GM12878 (cell line): Measurements from ENCODE around the gene SENP1. TPM values are rescaled to one million over a fixed set of nuclear protein-coding genes. Genes with fewer than 3 reads are reported as not detected.

ENCODE experiments used
- ATAC-seq: fragments of 200-7000 bp; cut with Tn5 transposase; 3 replicates; pipeline ENCODE4 v1.9.1; 2020; ENCODE audit warnings: mild to moderate bottlenecking, moderate library complexity
- BruUV-seq: library from RNA; stranded (reverse); fragments of 400-500 nt; replicated peaks from 2 replicates; lab custom pipeline; 2021; lab: Mats Ljungman, UMichigan
- CTCF ChIA-PET: fragments of 300-600 bp; sonication (Branson Sonifier 250); formaldehyde crosslinking; extraction: SDS; loops from one replicate; lab custom pipeline; 2021; ENCODE audit warnings: inconsistent platforms; lab: Yijun Ruan, JAX
- POLR2A ChIA-PET: fragments of 350-600 bp; formaldehyde crosslinking; extraction: SDS; loops from one replicate; lab custom pipeline; 2021; ENCODE audit warnings: inconsistent platforms; lab: Charles Lee
- RAD21 ChIA-PET: fragments of 300-600 bp; sonication (Branson Sonifier 250); formaldehyde crosslinking; loops from one replicate; lab custom pipeline; 2023; ENCODE audit warnings: antibody characterized with exemption; ENCODE audit not compliant: unreplicated experiment; lab: Charles Lee
- SMC1A ChIA-PET: fragments of 300-600 bp; sonication (Branson Sonifier 250); formaldehyde crosslinking; loops from one replicate; lab custom pipeline; 2023; ENCODE audit not compliant: unreplicated experiment, uncharacterized antibody; lab: Charles Lee
- DNase-seq: peaks from one replicate; pipeline ENCODE4 v3.0.0-alpha.2; 2011; ENCODE audit warnings: low read depth, low spot score
- FAIRE-seq: peaks from 3 replicates; lab custom pipeline; 2011; peaks lifted over from hg19 to GRCh38; lab: Jason Lieb, UNC
- H2AFZ ChIP-seq: 2 replicates; pipeline ENCODE4 v1.6.0; 2011; ENCODE audit warnings: low read depth, low read length, control low read depth; ENCODE audit not compliant: control insufficient read depth
- H3K27ac ChIP-seq: 2 replicates; pipeline ENCODE4 v1.5.1; 2011; ENCODE audit warnings: control low read depth; ENCODE audit not compliant: control insufficient read depth, insufficient read depth
- H3K27me3 ChIP-seq, 2 experiments: replicated peaks in 1 of 2; 2 replicates each; pipeline versions ENCODE4 v1.6.0 to v1.6.1; 2011; ENCODE audit warnings: low read length in 1 of 2; ENCODE audit not compliant: control insufficient read depth in 2 of 2, insufficient read depth in 2 of 2
- H3K36me3 ChIP-seq, 2 experiments: 2 replicates each; pipeline ENCODE4 v1.5.1; 2011; ENCODE audit warnings: low read length in 1 of 2; ENCODE audit not compliant: control insufficient read depth in 2 of 2, insufficient read depth in 2 of 2
- H3K4me1 ChIP-seq: 2 replicates; pipeline ENCODE4 v1.6.1; 2011; ENCODE audit warnings: mild to moderate bottlenecking, low read length, moderate library complexity, mixed read lengths; ENCODE audit not compliant: control insufficient read depth, insufficient read depth
- H3K4me2 ChIP-seq: 2 replicates; pipeline ENCODE4 v1.6.0; 2011; ENCODE audit warnings: control low read depth; ENCODE audit not compliant: control insufficient read depth, insufficient read depth
- H3K4me3 ChIP-seq: fragments of 200-600 bp; sonication (generic); 2 replicates; pipeline ENCODE4 v1.5.1; 2016
- H3K79me2 ChIP-seq: 2 replicates; pipeline ENCODE4 v1.6.0; 2011; ENCODE audit warnings: low read length; ENCODE audit not compliant: control insufficient read depth, insufficient read depth
- H3K9ac ChIP-seq: 2 replicates; pipeline ENCODE4 v1.8.0; 2011; ENCODE audit warnings: low read length, control low read depth, mixed read lengths; ENCODE audit not compliant: control insufficient read depth, insufficient read depth
- H3K9me3 ChIP-seq: replicated peaks from 3 replicates; pipeline ENCODE4 v1.5.1; 2011; ENCODE audit warnings: mild to moderate bottlenecking, low read length; ENCODE audit not compliant: control insufficient read depth, insufficient read depth
- H4K20me1 ChIP-seq: 2 replicates; pipeline ENCODE4 v1.6.0; 2011; ENCODE audit not compliant: control insufficient read depth, insufficient read depth
- CEBPB ChIP-seq, 2 experiments: fragments of 150-350 bp in 1 of 2; IDR thresholded peaks; 2 replicates each; pipeline ENCODE4 v1.6.1; 2012 to 2014; ENCODE audit warnings: low read depth in 2 of 2, low read length in 2 of 2, borderline replicate concordance in 1 of 2, inconsistent platforms in 1 of 2
- CHD4 ChIP-seq: fragments of 200-600 bp; sonication (generic); IDR thresholded peaks from 2 replicates; pipeline ENCODE4 v1.6.1; 2016; ENCODE audit warnings: mild to moderate bottlenecking
- JUND ChIP-seq: IDR thresholded peaks from 2 replicates; pipeline ENCODE4 v1.6.1; 2012; ENCODE audit warnings: low read depth, mild to moderate bottlenecking, low read length, improper control_type of control experiment, moderate library complexity
- NFXL1 ChIP-seq: fragments of 450-650 bp; IDR thresholded peaks from 2 replicates; pipeline ENCODE4 v1.6.1; 2017; ENCODE audit warnings: antibody characterized with exemption, mild to moderate bottlenecking, borderline replicate concordance
- PML ChIP-seq: IDR thresholded peaks from 2 replicates; pipeline ENCODE4 v1.6.1; 2012; ENCODE audit warnings: low read length, inconsistent platforms
- SREBF2 ChIP-seq: IDR thresholded peaks from 2 replicates; pipeline ENCODE4 v1.6.1; 2012; ENCODE audit warnings: mild to moderate bottlenecking, low read length
- WGBS: methylation state at CpG from one replicate; pipeline ENCODE4 v1.1.6; 2016; ENCODE audit warnings: low lambda C conversion rate; ENCODE audit not compliant: insufficient replicate concordance, insufficient coverage; ENCODE audit errors: missing lambda C conversion rate; 5-methylcytosine and 5-hydroxymethylcytosine counted together
- in situ Hi-C: fragments of 300-500 bp; cut with MboI; formaldehyde crosslinking; loops from 9 replicates; pipeline ENCODE4 v1.14.3; 2018; ENCODE audit warnings: mixed read lengths
- intact Hi-C: fragments of 100-400 bp; cut with micrococcal nuclease; formaldehyde crosslinking; loops from one replicate; pipeline ENCODE4 v1.14.2; 2022; ENCODE audit not compliant: unreplicated experiment
- polyA plus RNA-seq, 11 experiments: library from polyadenylated mRNA; depleted of rRNA in 4 of 11; unstranded in 6 of 11; stranded (reverse) in 5 of 11; fragments of >200 nt; fragmentation: Nextera tagmentation in 4 of 11; fragmentation: Illumina TruSeq in 1 of 11; extraction: Ambion mirVana in 4 of 11; extraction: Trizol in 1 of 11; gene quantifications; 1 replicate in 1 of 11; 2 replicates in 10 of 11; pipeline versions ENCODE4 v1.2.1 to v1.2.3, GENCODE V29; 2011 to 2016; ENCODE audit warnings: inconsistent platforms in 2 of 11, missing spikeins in 2 of 11, low read depth in 1 of 11
- total RNA-seq, 4 experiments: library from RNA; depleted of rRNA in 3 of 4; stranded (reverse); fragments of >200 nt in 3 of 4; fragmentation: Illumina TruSeq in 1 of 4; extraction: Trizol in 1 of 4; gene quantifications; 2 replicates each; pipeline versions ENCODE4 v1.2.1 to v1.2.3, GENCODE V29; 2013 to 2021
- TF ChIP-seq, protein P1 (sequence below): fragments of 450-650 bp; IDR thresholded peaks from 2 replicates; pipeline ENCODE4 v1.6.1; 2017; ENCODE audit warnings: mild to moderate bottlenecking, moderate library complexity
- TF ChIP-seq, protein P2 (sequence below): IDR thresholded peaks from 2 replicates; pipeline ENCODE4 v1.6.1; 2011; ENCODE audit warnings: low read depth, low read length, improper control_type of control experiment, borderline replicate concordance
- TF ChIP-seq, protein P3 (sequence below): IDR thresholded peaks from 2 replicates; pipeline ENCODE4 v1.6.1; 2012; ENCODE audit warnings: mild to moderate bottlenecking, low read depth, low read length
- TF ChIP-seq, protein P4 (sequence below): fragments of 450-650 bp; formaldehyde crosslinking; IDR thresholded peaks from 2 replicates; pipeline ENCODE4 v1.5.0; 2022; ENCODE audit warnings: mild to moderate bottlenecking, missing genetic modification characterization

SENP1 gene
- total and polyA plus RNA-seq, 10 of the 15 experiments (the other 5 are each of a cell fraction or from before 2014, with no cell fraction given): 8.1 to 52.4 (median 26.1) TPM

DNA sequence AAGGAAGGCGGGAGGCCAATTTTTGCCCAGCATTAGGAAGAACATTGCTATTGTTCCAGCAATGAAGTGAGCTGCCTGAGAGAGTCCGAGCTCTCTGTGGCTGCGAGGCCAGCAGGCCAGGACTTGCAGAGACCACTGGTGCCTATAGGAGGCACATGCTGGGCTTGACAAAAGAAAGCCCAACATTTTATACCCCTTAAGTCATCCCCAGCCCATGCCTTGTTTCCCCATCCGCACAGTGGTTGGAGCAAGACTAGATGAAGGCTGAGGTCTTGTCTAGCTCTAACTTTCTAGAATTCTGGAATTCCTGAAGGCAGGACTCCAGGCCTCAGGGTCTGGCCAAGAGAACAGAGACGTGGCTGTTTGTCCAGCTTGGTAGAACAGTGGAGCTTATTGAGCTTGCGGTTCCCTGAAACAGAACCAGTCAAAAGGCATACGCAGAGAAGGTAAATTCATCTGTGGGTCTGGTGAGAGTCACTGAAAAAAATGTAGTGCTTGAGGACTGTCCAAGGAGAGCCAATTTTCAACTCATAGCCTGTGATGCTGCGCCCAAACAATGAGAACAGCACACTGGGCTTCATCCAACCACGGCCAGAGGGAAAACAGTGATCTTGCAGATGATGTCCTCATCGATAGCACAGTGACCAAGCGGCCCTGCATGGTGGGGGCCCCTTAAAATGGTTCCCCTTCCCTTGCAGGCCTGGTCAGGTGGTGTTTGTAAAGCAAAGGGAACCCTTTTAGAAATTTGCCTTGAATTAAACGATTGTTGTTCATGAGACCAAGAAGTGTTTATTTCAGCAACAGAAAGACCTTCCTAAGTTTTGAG lies 74.5 kb downstream of the SENP1 start:
- no peak for DNase-seq
- no TSS peak for BruUV-seq
- no peaks in the 10 kb centered on the region for H3K9me3 ChIP-seq
- no peak overlapping the region for H3K27ac ChIP-seq
- intact Hi-C loops (no loop called here), in situ Hi-C loops (no loop called here)
- SMC1A ChIA-PET: no interaction called here
- H3K9ac ChIP-seq: no peak overlapping the region
- POLR2A ChIA-PET: no interaction called here
- no peaks in the 10 kb centered on the region for H3K4me1 ChIP-seq
- no peak for ATAC-seq
- WGBS: 63% methylated on average over 12 of the region's 12 CpGs
- RAD21 ChIA-PET: no interaction called here
- no peak overlapping the region for H3K4me3 ChIP-seq
- H3K27me3 ChIP-seq: no peaks in the 10 kb centered on the region
- CTCF ChIA-PET: interaction anchor here (1.2 kb wide), 1 partner anchor 20 kb away, joined by 3 read pairs; no protein-coding TSS in a partner anchor
- no peak for FAIRE-seq
- H3K4me2 ChIP-seq: no peak overlapping the region
- no peaks in the 10 kb centered on the region for H3K36me3 ChIP-seq
- no peak overlapping the region for H2AFZ ChIP-seq
- H4K20me1 ChIP-seq: no peaks in the 10 kb centered on the region
- no peaks in the 10 kb centered on the region for H3K79me2 ChIP-seq
- TF ChIP-seq CHD4: no peak
- TF ChIP-seq CEBPB (IDR thresholded peaks at IDR 0.05; ENCODE audit: borderline replicate concordance in 1 of 2, low read depth in 2 of 2, low read length in 2 of 2): no peak
- TF ChIP-seq, protein P1, sequence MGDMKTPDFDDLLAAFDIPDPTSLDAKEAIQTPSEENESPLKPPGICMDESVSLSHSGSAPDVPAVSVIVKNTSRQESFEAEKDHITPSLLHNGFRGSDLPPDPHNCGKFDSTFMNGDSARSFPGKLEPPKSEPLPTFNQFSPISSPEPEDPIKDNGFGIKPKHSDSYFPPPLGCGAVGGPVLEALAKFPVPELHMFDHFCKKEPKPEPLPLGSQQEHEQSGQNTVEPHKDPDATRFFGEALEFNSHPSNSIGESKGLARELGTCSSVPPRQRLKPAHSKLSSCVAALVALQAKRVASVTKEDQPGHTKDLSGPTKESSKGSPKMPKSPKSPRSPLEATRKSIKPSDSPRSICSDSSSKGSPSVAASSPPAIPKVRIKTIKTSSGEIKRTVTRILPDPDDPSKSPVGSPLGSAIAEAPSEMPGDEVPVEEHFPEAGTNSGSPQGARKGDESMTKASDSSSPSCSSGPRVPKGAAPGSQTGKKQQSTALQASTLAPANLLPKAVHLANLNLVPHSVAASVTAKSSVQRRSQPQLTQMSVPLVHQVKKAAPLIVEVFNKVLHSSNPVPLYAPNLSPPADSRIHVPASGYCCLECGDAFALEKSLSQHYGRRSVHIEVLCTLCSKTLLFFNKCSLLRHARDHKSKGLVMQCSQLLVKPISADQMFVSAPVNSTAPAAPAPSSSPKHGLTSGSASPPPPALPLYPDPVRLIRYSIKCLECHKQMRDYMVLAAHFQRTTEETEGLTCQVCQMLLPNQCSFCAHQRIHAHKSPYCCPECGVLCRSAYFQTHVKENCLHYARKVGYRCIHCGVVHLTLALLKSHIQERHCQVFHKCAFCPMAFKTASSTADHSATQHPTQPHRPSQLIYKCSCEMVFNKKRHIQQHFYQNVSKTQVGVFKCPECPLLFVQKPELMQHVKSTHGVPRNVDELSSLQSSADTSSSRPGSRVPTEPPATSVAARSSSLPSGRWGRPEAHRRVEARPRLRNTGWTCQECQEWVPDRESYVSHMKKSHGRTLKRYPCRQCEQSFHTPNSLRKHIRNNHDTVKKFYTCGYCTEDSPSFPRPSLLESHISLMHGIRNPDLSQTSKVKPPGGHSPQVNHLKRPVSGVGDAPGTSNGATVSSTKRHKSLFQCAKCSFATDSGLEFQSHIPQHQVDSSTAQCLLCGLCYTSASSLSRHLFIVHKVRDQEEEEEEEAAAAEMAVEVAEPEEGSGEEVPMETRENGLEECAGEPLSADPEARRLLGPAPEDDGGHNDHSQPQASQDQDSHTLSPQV: no peak
- TF ChIP-seq, protein P2, sequence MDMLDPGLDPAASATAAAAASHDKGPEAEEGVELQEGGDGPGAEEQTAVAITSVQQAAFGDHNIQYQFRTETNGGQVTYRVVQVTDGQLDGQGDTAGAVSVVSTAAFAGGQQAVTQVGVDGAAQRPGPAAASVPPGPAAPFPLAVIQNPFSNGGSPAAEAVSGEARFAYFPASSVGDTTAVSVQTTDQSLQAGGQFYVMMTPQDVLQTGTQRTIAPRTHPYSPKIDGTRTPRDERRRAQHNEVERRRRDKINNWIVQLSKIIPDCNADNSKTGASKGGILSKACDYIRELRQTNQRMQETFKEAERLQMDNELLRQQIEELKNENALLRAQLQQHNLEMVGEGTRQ: no peak
- TF ChIP-seq, protein P3, sequence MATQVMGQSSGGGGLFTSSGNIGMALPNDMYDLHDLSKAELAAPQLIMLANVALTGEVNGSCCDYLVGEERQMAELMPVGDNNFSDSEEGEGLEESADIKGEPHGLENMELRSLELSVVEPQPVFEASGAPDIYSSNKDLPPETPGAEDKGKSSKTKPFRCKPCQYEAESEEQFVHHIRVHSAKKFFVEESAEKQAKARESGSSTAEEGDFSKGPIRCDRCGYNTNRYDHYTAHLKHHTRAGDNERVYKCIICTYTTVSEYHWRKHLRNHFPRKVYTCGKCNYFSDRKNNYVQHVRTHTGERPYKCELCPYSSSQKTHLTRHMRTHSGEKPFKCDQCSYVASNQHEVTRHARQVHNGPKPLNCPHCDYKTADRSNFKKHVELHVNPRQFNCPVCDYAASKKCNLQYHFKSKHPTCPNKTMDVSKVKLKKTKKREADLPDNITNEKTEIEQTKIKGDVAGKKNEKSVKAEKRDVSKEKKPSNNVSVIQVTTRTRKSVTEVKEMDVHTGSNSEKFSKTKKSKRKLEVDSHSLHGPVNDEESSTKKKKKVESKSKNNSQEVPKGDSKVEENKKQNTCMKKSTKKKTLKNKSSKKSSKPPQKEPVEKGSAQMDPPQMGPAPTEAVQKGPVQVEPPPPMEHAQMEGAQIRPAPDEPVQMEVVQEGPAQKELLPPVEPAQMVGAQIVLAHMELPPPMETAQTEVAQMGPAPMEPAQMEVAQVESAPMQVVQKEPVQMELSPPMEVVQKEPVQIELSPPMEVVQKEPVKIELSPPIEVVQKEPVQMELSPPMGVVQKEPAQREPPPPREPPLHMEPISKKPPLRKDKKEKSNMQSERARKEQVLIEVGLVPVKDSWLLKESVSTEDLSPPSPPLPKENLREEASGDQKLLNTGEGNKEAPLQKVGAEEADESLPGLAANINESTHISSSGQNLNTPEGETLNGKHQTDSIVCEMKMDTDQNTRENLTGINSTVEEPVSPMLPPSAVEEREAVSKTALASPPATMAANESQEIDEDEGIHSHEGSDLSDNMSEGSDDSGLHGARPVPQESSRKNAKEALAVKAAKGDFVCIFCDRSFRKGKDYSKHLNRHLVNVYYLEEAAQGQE: no peak
- TF ChIP-seq SREBF2: no peak
- no peak for TF ChIP-seq JUND
- no peak for TF ChIP-seq PML
- no peak for TF ChIP-seq NFXL1
- TF ChIP-seq, protein P4, sequence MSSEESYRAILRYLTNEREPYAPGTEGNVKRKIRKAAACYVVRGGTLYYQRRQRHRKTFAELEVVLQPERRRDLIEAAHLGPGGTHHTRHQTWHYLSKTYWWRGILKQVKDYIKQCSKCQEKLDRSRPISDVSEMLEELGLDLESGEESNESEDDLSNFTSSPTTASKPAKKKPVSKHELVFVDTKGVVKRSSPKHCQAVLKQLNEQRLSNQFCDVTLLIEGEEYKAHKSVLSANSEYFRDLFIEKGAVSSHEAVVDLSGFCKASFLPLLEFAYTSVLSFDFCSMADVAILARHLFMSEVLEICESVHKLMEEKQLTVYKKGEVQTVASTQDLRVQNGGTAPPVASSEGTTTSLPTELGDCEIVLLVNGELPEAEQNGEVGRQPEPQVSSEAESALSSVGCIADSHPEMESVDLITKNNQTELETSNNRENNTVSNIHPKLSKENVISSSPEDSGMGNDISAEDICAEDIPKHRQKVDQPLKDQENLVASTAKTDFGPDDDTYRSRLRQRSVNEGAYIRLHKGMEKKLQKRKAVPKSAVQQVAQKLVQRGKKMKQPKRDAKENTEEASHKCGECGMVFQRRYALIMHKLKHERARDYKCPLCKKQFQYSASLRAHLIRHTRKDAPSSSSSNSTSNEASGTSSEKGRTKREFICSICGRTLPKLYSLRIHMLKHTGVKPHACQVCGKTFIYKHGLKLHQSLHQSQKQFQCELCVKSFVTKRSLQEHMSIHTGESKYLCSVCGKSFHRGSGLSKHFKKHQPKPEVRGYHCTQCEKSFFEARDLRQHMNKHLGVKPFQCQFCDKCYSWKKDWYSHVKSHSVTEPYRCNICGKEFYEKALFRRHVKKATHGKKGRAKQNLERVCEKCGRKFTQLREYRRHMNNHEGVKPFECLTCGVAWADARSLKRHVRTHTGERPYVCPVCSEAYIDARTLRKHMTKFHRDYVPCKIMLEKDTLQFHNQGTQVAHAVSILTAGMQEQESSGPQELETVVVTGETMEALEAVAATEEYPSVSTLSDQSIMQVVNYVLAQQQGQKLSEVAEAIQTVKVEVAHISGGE (CRISPR knock-in tag): no peak
